Mammary epithelial cell (primary cell): ENCODE results near the gene KLRB1.

Experiments used
- EZH2 ChIP-seq: IDR thresholded peaks from 2 replicates; pipeline ENCODE4 v1.6.1; 2012; ENCODE audit warnings: low read length, inconsistent platforms, borderline replicate concordance
- TF ChIP-seq, protein P1 (sequence below), 2 donors: IDR thresholded peaks in 1 of 2; conservative IDR thresholded peaks in 1 of 2; 2 replicates each; pipeline ENCODE4 v1.5.1; 2011 to 2012; ENCODE audit warnings: inconsistent platforms in 2 of 2, low read length in 2 of 2, mild to moderate bottlenecking in 2 of 2, control low read depth in 1 of 2, low read depth in 1 of 2; ENCODE audit not compliant: insufficient read depth in 1 of 2; ENCODE audit errors: extremely low read depth in 1 of 2

GRCh38 chr12:9649532-9649940 is 41.8 kb upstream of the KLRB1 start:
- TF ChIP-seq, protein P1, sequence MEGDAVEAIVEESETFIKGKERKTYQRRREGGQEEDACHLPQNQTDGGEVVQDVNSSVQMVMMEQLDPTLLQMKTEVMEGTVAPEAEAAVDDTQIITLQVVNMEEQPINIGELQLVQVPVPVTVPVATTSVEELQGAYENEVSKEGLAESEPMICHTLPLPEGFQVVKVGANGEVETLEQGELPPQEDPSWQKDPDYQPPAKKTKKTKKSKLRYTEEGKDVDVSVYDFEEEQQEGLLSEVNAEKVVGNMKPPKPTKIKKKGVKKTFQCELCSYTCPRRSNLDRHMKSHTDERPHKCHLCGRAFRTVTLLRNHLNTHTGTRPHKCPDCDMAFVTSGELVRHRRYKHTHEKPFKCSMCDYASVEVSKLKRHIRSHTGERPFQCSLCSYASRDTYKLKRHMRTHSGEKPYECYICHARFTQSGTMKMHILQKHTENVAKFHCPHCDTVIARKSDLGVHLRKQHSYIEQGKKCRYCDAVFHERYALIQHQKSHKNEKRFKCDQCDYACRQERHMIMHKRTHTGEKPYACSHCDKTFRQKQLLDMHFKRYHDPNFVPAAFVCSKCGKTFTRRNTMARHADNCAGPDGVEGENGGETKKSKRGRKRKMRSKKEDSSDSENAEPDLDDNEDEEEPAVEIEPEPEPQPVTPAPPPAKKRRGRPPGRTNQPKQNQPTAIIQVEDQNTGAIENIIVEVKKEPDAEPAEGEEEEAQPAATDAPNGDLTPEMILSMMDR (conservative IDR thresholded peaks at IDR 0.05 in 1 of 2, IDR thresholded peaks at IDR 0.05 in 1 of 2; ENCODE audit: extremely low read depth in 1 of 2, insufficient read depth in 1 of 2, low read depth in 1 of 2, low read length in 2 of 2): no peak
- no peak for TF ChIP-seq EZH2
